Trophoblast cell (in vitro differentiated cells and primary cell): ENCODE data around the gene KRTAP15-1.

Experiments
- DNase-seq, 2 donors: peaks; one replicate each; pipeline ENCODE4 v3.0.0-alpha.2; 2016
- H2AFZ ChIP-seq: 2 replicates; pipeline ENCODE4 v1.6.1; 2013; ENCODE audit warnings: low read length, moderate library complexity, mild to moderate bottlenecking; ENCODE audit not compliant: insufficient read depth, poor library complexity
- H2AK5ac ChIP-seq: 2 replicates; pipeline ENCODE4 v1.6.1; 2013; ENCODE audit warnings: mild to moderate bottlenecking, low read length
- H2BK120ac ChIP-seq: 2 replicates; pipeline ENCODE4 v1.6.1; 2013; ENCODE audit warnings: low read length, mild to moderate bottlenecking, moderate library complexity; ENCODE audit not compliant: insufficient read depth, poor library complexity
- H2BK12ac ChIP-seq: 2 replicates; pipeline ENCODE4 v1.6.1; 2013; ENCODE audit warnings: mild to moderate bottlenecking, low read length, moderate library complexity
- H2BK5ac ChIP-seq: 2 replicates; pipeline ENCODE4 v1.6.1; 2013; ENCODE audit warnings: low read length, low read depth, moderate library complexity, mild to moderate bottlenecking; ENCODE audit not compliant: poor library complexity
- H3K14ac ChIP-seq: 2 replicates; pipeline ENCODE4 v1.6.1; 2013; ENCODE audit warnings: mild to moderate bottlenecking, low read length
- H3K18ac ChIP-seq: 2 replicates; pipeline ENCODE4 v1.6.1; 2013; ENCODE audit warnings: mild to moderate bottlenecking, low read length
- H3K23ac ChIP-seq: 2 replicates; pipeline ENCODE4 v1.6.1; 2013; ENCODE audit warnings: low read length
- H3K27ac ChIP-seq: 2 replicates; pipeline ENCODE4 v1.5.1; 2013; ENCODE audit warnings: low read depth, mild to moderate bottlenecking, inconsistent platforms, low read length, moderate library complexity
- H3K27me3 ChIP-seq: 2 replicates; pipeline ENCODE4 v1.6.1; 2013; ENCODE audit warnings: inconsistent platforms, mild to moderate bottlenecking, low read length, moderate library complexity; ENCODE audit not compliant: insufficient read depth
- H3K36me3 ChIP-seq, 2 experiments: 1 replicate in 1 of 2; 2 replicates in 1 of 2; pipeline ENCODE4 v1.6.1; 2013; ENCODE audit warnings: low read length in 2 of 2, mild to moderate bottlenecking in 2 of 2, moderate library complexity in 1 of 2; ENCODE audit not compliant: insufficient read depth in 2 of 2, control insufficient read depth in 1 of 2
- H3K4ac ChIP-seq: 2 replicates; pipeline ENCODE4 v1.6.1; 2013; ENCODE audit warnings: low read depth, mild to moderate bottlenecking, low read length, moderate library complexity
- H3K4me1 ChIP-seq, 2 experiments: 1 replicate in 1 of 2; 2 replicates in 1 of 2; pipeline ENCODE4 v1.6.1; 2013; ENCODE audit warnings: low read length in 2 of 2, mild to moderate bottlenecking in 2 of 2, moderate library complexity in 1 of 2; ENCODE audit not compliant: insufficient read depth in 2 of 2, control insufficient read depth in 1 of 2
- H3K4me2 ChIP-seq: 2 replicates; pipeline ENCODE4 v1.6.1; 2013; ENCODE audit warnings: inconsistent platforms, mild to moderate bottlenecking, low read length, moderate library complexity
- H3K4me3 ChIP-seq: 2 replicates; pipeline ENCODE4 v1.5.1; 2013; ENCODE audit warnings: mild to moderate bottlenecking, low read depth, low read length, inconsistent platforms
- H3K79me1 ChIP-seq: one replicate; pipeline ENCODE4 v1.6.1; 2013; ENCODE audit warnings: low read length
- H3K79me2 ChIP-seq: 2 replicates; pipeline ENCODE4 v1.6.1; 2013; ENCODE audit warnings: low read length, mild to moderate bottlenecking; ENCODE audit not compliant: control insufficient read depth, insufficient read depth, poor library complexity
- H3K9ac ChIP-seq: 2 replicates; pipeline ENCODE4 v1.6.1; 2013; ENCODE audit warnings: mild to moderate bottlenecking, low read length
- H3K9me3 ChIP-seq: 2 replicates; pipeline ENCODE4 v1.6.1; 2013; ENCODE audit warnings: low read depth, mild to moderate bottlenecking, control low read depth, inconsistent platforms, low read length; ENCODE audit not compliant: insufficient read depth
- H4K12ac ChIP-seq: 2 replicates; pipeline ENCODE4 v1.6.1; 2013; ENCODE audit warnings: low read depth, mild to moderate bottlenecking, low read length, moderate library complexity
- H4K8ac ChIP-seq: 2 replicates; pipeline ENCODE4 v1.6.1; 2013; ENCODE audit warnings: low read depth, mild to moderate bottlenecking, low read length, moderate library complexity
- H4K91ac ChIP-seq: one replicate; pipeline ENCODE4 v1.6.1; 2013; ENCODE audit warnings: low read depth, mild to moderate bottlenecking, low read length, moderate library complexity
- WGBS: extraction: QIAGEN DNeasy Blood & Tissue Kit; methylation state at CpG from one replicate; pipeline ENCODE4 v1.1.7; 2013; ENCODE audit warnings: missing lambda C conversion rate; ENCODE audit not compliant: insufficient read length, insufficient coverage; ENCODE audit errors: extremely low coverage; 5-methylcytosine and 5-hydroxymethylcytosine counted together

The KRTAP15-1 gene

GRCh38 chr21:30478004-30478403, 37.9 kb downstream of the KRTAP15-1 start:
- Histone ChIP-seq H2AFZ (no peak overlapping the region), H3K36me3 (no peaks in the 10 kb centered on the region), H4K12ac (no peak overlapping the region), H3K18ac (no peak overlapping the region), H3K79me2 (no peaks in the 10 kb centered on the region), H2BK120ac (no peak overlapping the region), H2AK5ac (no peak overlapping the region), H2BK12ac (no peak overlapping the region), H3K4me2 (no peak overlapping the region), H3K79me1 (no peaks in the 10 kb centered on the region), H3K9ac (no peak overlapping the region), H2BK5ac (no peak overlapping the region), H3K27me3 (no peaks in the 10 kb centered on the region), H3K4me1 (no peaks in the 10 kb centered on the region), H4K91ac (no peak overlapping the region), H3K4ac (no peak overlapping the region), H3K23ac (no peak overlapping the region), H3K4me3 (no peak overlapping the region), H3K9me3 (no peaks in the 10 kb centered on the region), H4K8ac (no peak overlapping the region), H3K27ac (no peak overlapping the region), H3K14ac (no peak overlapping the region)
- peak in 1 of 2 donors; percentile 3 for DNase-seq
- no CpG with 5 or more reads among the region's 3 CpGs for WGBS

DNA sequence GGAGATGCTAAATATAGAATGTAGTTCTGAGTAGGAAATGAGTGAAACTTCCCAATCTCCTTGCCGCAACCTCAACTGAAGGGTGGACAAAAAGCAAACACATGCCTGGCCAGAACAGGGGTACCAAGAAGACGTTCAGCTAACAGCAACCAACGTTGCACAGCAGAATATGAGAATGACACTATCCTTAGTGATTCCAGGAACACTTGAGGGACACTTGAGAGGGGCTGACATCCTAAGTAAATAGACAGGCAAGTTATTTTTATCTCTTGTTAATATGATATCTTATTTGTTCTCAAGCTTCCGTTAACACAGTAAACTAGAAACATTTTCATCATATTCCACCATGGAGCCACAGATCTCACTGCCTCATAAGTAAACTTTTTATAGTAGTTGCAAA, 39.2 kb downstream of the KRTAP15-1 start:
- Histone ChIP-seq H2AK5ac (no peak overlapping the region), H3K4ac (no peak overlapping the region), H3K9ac (no peak overlapping the region), H3K79me1 (no peaks in the 10 kb centered on the region), H3K4me3 (no peak overlapping the region), H3K4me1 (no peaks in the 10 kb centered on the region), H3K9me3 (no peaks in the 10 kb centered on the region), H3K23ac (no peak overlapping the region), H4K8ac (no peak overlapping the region), H3K4me2 (no peak overlapping the region), H3K36me3 (no peaks in the 10 kb centered on the region), H3K27me3 (no peaks in the 10 kb centered on the region), H4K12ac (no peak overlapping the region), H2BK5ac (no peak overlapping the region), H2AFZ (no peak overlapping the region), H3K27ac (no peak overlapping the region), H4K91ac (no peak overlapping the region), H2BK120ac (no peak overlapping the region), H3K14ac (no peak overlapping the region), H3K18ac (no peak overlapping the region), H2BK12ac (no peak overlapping the region), H3K79me2 (no peaks in the 10 kb centered on the region)
- DNase-seq = no peak
- WGBS = no CpG with 5 or more reads among the region's 4 CpGs

GRCh38 chr21:30480145-30480544, 40.1 kb downstream of the KRTAP15-1 start, which contains the start of gene KRTAP19-1:
Gene KRTAP19-1 (minus strand): TSS chr21:30480367. CDS start chr21:30480317, 50 bp downstream.
- Histone ChIP-seq H2BK12ac (no peak within 1 kb of the TSS), H3K36me3 (no peaks in the 10 kb centered on the region), H3K4me2 (no peak within 1 kb of the TSS), H3K27ac (no peak within 1 kb of the TSS), H3K18ac (no peak within 1 kb of the TSS), H4K8ac (no peak within 1 kb of the TSS), H3K4me1 (no peaks in the 10 kb centered on the region), H3K9ac (no peak within 1 kb of the TSS), H3K23ac (no peak within 1 kb of the TSS), H3K4ac (no peak within 1 kb of the TSS), H2BK120ac (no peak within 1 kb of the TSS), H3K79me1 (no peaks in the 10 kb centered on the region), H2BK5ac (no peak within 1 kb of the TSS), H3K9me3 (no peaks in the 10 kb centered on the region), H3K79me2 (no peaks in the 10 kb centered on the region), H3K4me3 (no peak within 1 kb of the TSS), H2AFZ (no peak within 1 kb of the TSS), H2AK5ac (no peak within 1 kb of the TSS), H4K91ac (no peak within 1 kb of the TSS), H3K27me3 (no peaks in the 10 kb centered on the region), H4K12ac (no peak within 1 kb of the TSS), H3K14ac (no peak within 1 kb of the TSS)
- no CpG with 5 or more reads among the region's 7 CpGs for WGBS
- no peak for DNase-seq

DNA sequence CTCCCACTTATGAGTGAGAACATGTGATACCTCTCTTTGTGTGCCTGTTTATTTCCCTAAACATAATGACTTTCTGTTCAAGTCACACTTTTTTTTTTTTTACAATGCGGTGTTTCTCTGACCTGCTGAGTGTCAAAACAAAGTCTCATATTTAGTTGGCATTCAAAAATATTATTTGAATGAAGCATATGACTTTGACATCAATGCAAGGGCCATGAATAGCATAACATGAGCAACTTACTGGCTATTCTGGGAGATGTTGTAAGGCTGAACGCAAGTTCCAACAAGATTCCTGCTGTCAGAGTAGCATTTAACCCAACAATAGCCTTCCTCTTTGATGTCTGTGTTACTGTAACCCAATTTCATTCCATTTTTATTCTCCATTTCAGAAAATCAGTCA, 42.1 kb downstream of the KRTAP15-1 start:
- H2AK5ac ChIP-seq = no peak overlapping the region
- H3K79me2 ChIP-seq = no peaks in the 10 kb centered on the region
- WGBS = no CpG with 5 or more reads among the region's 2 CpGs
- no peak overlapping the region for H4K12ac ChIP-seq
- H3K4me1 ChIP-seq = no peaks in the 10 kb centered on the region
- no peak overlapping the region for H2BK5ac ChIP-seq
- no peak overlapping the region for H3K4ac ChIP-seq
- H3K36me3 ChIP-seq = no peaks in the 10 kb centered on the region
- no peaks in the 10 kb centered on the region for H3K27me3 ChIP-seq
- H2BK120ac ChIP-seq = no peak overlapping the region
- H3K18ac ChIP-seq = no peak overlapping the region
- no peak overlapping the region for H4K91ac ChIP-seq
- peaks cover 5% of the 10 kb centered on the region for H3K9me3 ChIP-seq
- H3K4me2 ChIP-seq = no peak overlapping the region
- no peaks in the 10 kb centered on the region for H3K79me1 ChIP-seq
- no peak overlapping the region for H3K23ac ChIP-seq
- no peak for DNase-seq
- no peak overlapping the region for H3K4me3 ChIP-seq
- no peak overlapping the region for H2AFZ ChIP-seq
- H3K9ac ChIP-seq = no peak overlapping the region
- no peak overlapping the region for H4K8ac ChIP-seq
- no peak overlapping the region for H3K27ac ChIP-seq
- no peak overlapping the region for H3K14ac ChIP-seq
- no peak overlapping the region for H2BK12ac ChIP-seq
